GM23338 (cell line): Measurements from ENCODE around the gene SLC25A44. TPM values are rescaled to one million over a fixed set of nuclear protein-coding genes. Genes with fewer than 3 reads are reported as not detected.

ENCODE experiments used
- ATAC-seq: fragments of 200-7000 bp; cut with Tn5 transposase; 3 replicates; pipeline ENCODE4 v1.9.1; 2020
- DNase-seq: peaks from one replicate; pipeline ENCODE4 v3.0.0-alpha.2; 2015; ENCODE audit warnings: low spot score
- H2AFZ ChIP-seq: fragments of 200-600 bp; sonication (generic); 2 replicates; pipeline ENCODE4 v1.8.0; 2016; ENCODE audit warnings: antibody characterized with exemption, mild to moderate bottlenecking, moderate library complexity
- H3F3A ChIP-seq: fragments of 200-600 bp; sonication (generic); replicated peaks from 2 replicates; pipeline ENCODE4 v1.8.0; 2017; ENCODE audit warnings: antibody characterized with exemption, mixed run types, low read depth
- H3K27ac ChIP-seq: fragments of 200-600 bp; sonication (generic); 2 replicates; pipeline ENCODE4 v1.6.1; 2016; ENCODE audit warnings: low read depth
- H3K27me3 ChIP-seq: fragments of 200-600 bp; sonication (generic); 2 replicates; pipeline ENCODE4 v1.8.0; 2016; ENCODE audit warnings: mild to moderate bottlenecking, mixed run types, moderate library complexity; ENCODE audit not compliant: insufficient read depth
- H3K36me3 ChIP-seq: fragments of 200-600 bp; sonication (generic); 2 replicates; pipeline ENCODE4 v1.8.0; 2016; ENCODE audit warnings: mild to moderate bottlenecking; ENCODE audit not compliant: insufficient read depth
- H3K4me1 ChIP-seq: fragments of 200-600 bp; sonication (generic); 2 replicates; pipeline ENCODE4 v1.8.0; 2016; ENCODE audit warnings: mild to moderate bottlenecking, moderate library complexity; ENCODE audit not compliant: insufficient read depth
- H3K4me2 ChIP-seq: fragments of 200-600 bp; sonication (generic); 2 replicates; pipeline ENCODE4 v1.7.1; 2017; ENCODE audit warnings: mixed run types
- H3K4me3 ChIP-seq: fragments of 200-600 bp; sonication (generic); 2 replicates; pipeline ENCODE4 v1.6.1; 2016; ENCODE audit warnings: mixed run types
- H3K79me2 ChIP-seq: fragments of 200-600 bp; sonication (generic); replicated peaks from 2 replicates; pipeline ENCODE4 v1.8.0; 2017; ENCODE audit warnings: mild to moderate bottlenecking; ENCODE audit not compliant: insufficient read depth
- H3K9me2 ChIP-seq: fragments of 200-600 bp; sonication (generic); 2 replicates; pipeline ENCODE4 v1.8.0; 2017; ENCODE audit not compliant: insufficient read depth
- H4K20me1 ChIP-seq: fragments of 200-600 bp; sonication (generic); replicated peaks from 2 replicates; pipeline ENCODE4 v1.8.0; 2017; ENCODE audit warnings: mild to moderate bottlenecking; ENCODE audit not compliant: insufficient read depth
- H3K27ac Mint-ChIP-seq: 2 replicates; pipeline ENCODE4 v1.8.0; 2020; ENCODE audit warnings: inconsistent platforms, mild to moderate bottlenecking, moderate library complexity, mixed read lengths
- H3K27me3 Mint-ChIP-seq: 3 replicates; pipeline ENCODE4 v1.8.0; 2022; ENCODE audit warnings: low read depth, mild to moderate bottlenecking, moderate library complexity, mixed read lengths, inconsistent platforms; ENCODE audit not compliant: insufficient read depth, poor library complexity
- H3K36me3 Mint-ChIP-seq: 3 replicates; pipeline ENCODE4 v1.8.0; 2021; ENCODE audit warnings: low read depth, mild to moderate bottlenecking, inconsistent platforms, moderate library complexity, mixed read lengths
- H3K4me1 Mint-ChIP-seq: 3 replicates; pipeline ENCODE4 v1.8.0; 2020; ENCODE audit warnings: mild to moderate bottlenecking, inconsistent platforms, mixed read lengths
- H3K4me3 Mint-ChIP-seq: 3 replicates; pipeline ENCODE4 v1.8.0; 2021; ENCODE audit warnings: moderate library complexity, mild to moderate bottlenecking, inconsistent platforms, mixed read lengths
- H3K9me3 Mint-ChIP-seq: 3 replicates; pipeline ENCODE4 v1.8.0; 2020; ENCODE audit warnings: moderate library complexity, mild to moderate bottlenecking, inconsistent platforms, mixed read lengths
- CREB1 ChIP-seq: fragments of 250-450 bp; sonication (Bioruptor Pico); IDR thresholded peaks from 2 replicates; pipeline ENCODE4 v1.5.0; 2020; ENCODE audit warnings: low read depth, mild to moderate bottlenecking, moderate library complexity
- CTCF ChIP-seq, 2 experiments: fragments of 200-600 bp in 1 of 2; sonication (generic) in 1 of 2; conservative IDR thresholded peaks; 2 replicates each; pipeline versions ENCODE4 v1.5.1 to v1.6.1; 2016 to 2017; ENCODE audit warnings: antibody characterized with exemption in 2 of 2, low read depth in 2 of 2, mild to moderate bottlenecking in 2 of 2, moderate library complexity in 1 of 2
- JUNB ChIP-seq: IDR thresholded peaks from one replicate; pipeline ENCODE4 v1.6.1; 2016; ENCODE audit warnings: antibody characterized with exemption; ENCODE audit not compliant: unreplicated experiment
- NANOG ChIP-seq: IDR thresholded peaks from 2 replicates; pipeline ENCODE4 v1.6.1; 2016; ENCODE audit warnings: antibody characterized with exemption, borderline replicate concordance
- POLR2AphosphoS5 ChIP-seq: IDR thresholded peaks from 2 replicates; pipeline ENCODE4 v1.6.1; 2016; ENCODE audit warnings: antibody characterized with exemption, low read depth
- STAT1 ChIP-seq: IDR thresholded peaks from one replicate; pipeline ENCODE4 v1.6.1; 2016; ENCODE audit warnings: antibody characterized with exemption; ENCODE audit not compliant: unreplicated experiment
- ZNF114 ChIP-seq: fragments of 250-450 bp; sonication (Bioruptor Pico); IDR thresholded peaks from 2 replicates; pipeline ENCODE4 v1.5.0; 2020; ENCODE audit warnings: mild to moderate bottlenecking, moderate library complexity
- ZNF331 ChIP-seq: fragments of 250-450 bp; sonication (Bioruptor Pico); IDR thresholded peaks from 2 replicates; pipeline ENCODE4 v1.5.0; 2020; ENCODE audit warnings: low read depth, mild to moderate bottlenecking, moderate library complexity
- ZNF462 ChIP-seq: fragments of 250-450 bp; sonication (Bioruptor Pico); IDR thresholded peaks from 2 replicates; pipeline ENCODE4 v1.5.0; 2020; ENCODE audit warnings: mild to moderate bottlenecking, moderate library complexity
- polyA plus RNA-seq: library from polyadenylated mRNA; unstranded; fragments of >200 nt; fragmentation: Nextera tagmentation; extraction: Ambion mirVana; gene quantifications from 2 replicates; pipeline ENCODE4 v1.2.1, GENCODE V29; 2016
- total RNA-seq: library from RNA; depleted of rRNA; stranded (reverse); fragments of >200 nt; shearing (Covaris generic); gene quantifications from 2 replicates; pipeline ENCODE4 v1.2.3, GENCODE V29; 2014

The SLC25A44 gene
- total and polyA plus RNA-seq, 2 experiments from 2014 or later: 7.0 to 25.1 TPM

GRCh38 chr1:156153362-156153761 is 40.5 kb upstream of the SLC25A44 start, which contains the start of gene SEMA4A (continued):
- TF ChIP-seq ZNF462 (no peak), ZNF331 (no peak), CTCF (conservative IDR thresholded peaks at IDR 0.05; ENCODE audit: low read depth in 2 of 2) (no peak)

GRCh38 chr1:156154317-156154749 is 39.6 kb upstream of the SLC25A44 start:
- peaks cover 55% of the 10 kb centered on the region for H3K4me1 Mint-ChIP-seq
- TF ChIP-seq POLR2AphosphoS5: no peak
- TF ChIP-seq JUNB: no peak
- no peak for TF ChIP-seq NANOG
- TF ChIP-seq ZNF114: no peak
- TF ChIP-seq CREB1: no peak
- TF ChIP-seq ZNF462: no peak
- TF ChIP-seq STAT1: no peak

More at GRCh38 chr1:156154317-156154749, 39.6 kb upstream of the SLC25A44 start:
- Histone ChIP-seq H3F3A (no peaks in the 10 kb centered on the region; the same call in 1 of the 2 replicates), H4K20me1 (no peaks in the 10 kb centered on the region), H3K27me3 (no peaks in the 10 kb centered on the region), H3K79me2 (no peaks in the 10 kb centered on the region), H3K27ac (no peak overlapping the region), H3K4me3 (no peak overlapping the region), H3K36me3 (no peaks in the 10 kb centered on the region), H3K9me2 (no peaks in the 10 kb centered on the region), H3K4me1 (peaks cover 45% of the 10 kb centered on the region), H2AFZ (no peak overlapping the region), H3K4me2 (no peak overlapping the region)
- ATAC-seq: no peak
- Mint-ChIP-seq H3K9me3 (no peaks in the 10 kb centered on the region), H3K27me3 (peaks cover 16% of the 10 kb centered on the region), H3K36me3 (no peaks in the 10 kb centered on the region), H3K27ac (no peak overlapping the region), H3K4me3 (no peak overlapping the region; the same call in 2 of the 3 replicates)
- no peak for DNase-seq
